NCI-H69 (cell line): ENCODE measurements around the gene PLXDC2.
A peak's percentile ranks its signal among the peaks of the same experiment; 100 is the strongest.
"Not testable (repeated sequence)": the region's sequence is repeated elsewhere in the genome, so short reads cannot be mapped to it uniquely, and the experiment has no call there.

Experiments
- DNase-seq: peaks from one replicate; lab custom pipeline; 2025; lab: John Stamatoyannopoulos, UW

The PLXDC2 gene

GRCh38 chr10:19816411-19817230, at the start of gene PLXDC2:
PLXDC2 (plus strand) TSS chr10:19816432.
- DNase-seq: peak; percentile 45

DNA sequence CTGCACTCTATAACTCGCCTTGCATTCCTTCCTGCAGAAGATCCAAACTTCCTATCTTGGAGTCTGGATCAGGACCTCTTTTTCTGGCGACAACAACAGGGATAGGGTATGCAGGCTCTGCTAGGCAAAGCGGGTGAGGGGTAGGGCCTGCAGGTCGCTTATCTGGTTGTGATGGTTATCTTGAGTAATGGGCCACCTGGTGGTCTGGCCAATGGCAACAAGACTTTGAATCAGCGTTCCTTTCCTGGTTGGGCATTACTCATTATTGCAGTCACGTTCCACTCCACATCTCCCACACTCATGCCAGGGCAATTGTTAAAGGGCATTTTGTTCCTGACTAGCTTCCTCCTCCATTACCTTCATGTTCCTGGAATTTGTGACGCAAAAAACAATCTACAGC, 48.4 kb upstream of the PLXDC2 start:
- DNase-seq: no peak

- not testable (repeated sequence) for DNase-seq
These were observed 46.4 kb upstream of the PLXDC2 start for GRCh38 chr10:19769826-19770225.

- no peak for DNase-seq
These were observed 43.3 kb upstream of the PLXDC2 start for GRCh38 chr10:19772972-19773371.

- DNase-seq: no peak
These were observed 40.9 kb upstream of the PLXDC2 start for GRCh38 chr10:19775296-19775695.

DNA sequence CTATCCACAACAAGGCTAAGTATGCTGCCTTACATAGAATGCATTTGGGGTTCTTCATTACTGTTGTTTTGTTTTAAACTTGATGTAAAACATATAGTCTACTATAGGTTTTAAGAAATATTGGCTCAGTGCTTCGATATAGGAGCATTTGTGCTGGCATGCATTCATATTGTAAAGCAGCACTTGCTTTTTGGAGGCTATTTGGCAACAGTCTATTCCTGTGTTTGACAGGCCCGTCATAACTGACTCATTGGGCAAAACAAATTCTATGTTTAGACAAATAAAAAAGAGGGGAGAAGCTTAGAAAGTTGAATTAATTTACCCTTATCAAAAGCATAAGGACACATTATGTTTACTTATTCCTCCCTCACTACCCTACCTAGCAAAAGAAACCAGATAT, 38.4 kb upstream of the PLXDC2 start:
- DNase-seq: no peak

DNA sequence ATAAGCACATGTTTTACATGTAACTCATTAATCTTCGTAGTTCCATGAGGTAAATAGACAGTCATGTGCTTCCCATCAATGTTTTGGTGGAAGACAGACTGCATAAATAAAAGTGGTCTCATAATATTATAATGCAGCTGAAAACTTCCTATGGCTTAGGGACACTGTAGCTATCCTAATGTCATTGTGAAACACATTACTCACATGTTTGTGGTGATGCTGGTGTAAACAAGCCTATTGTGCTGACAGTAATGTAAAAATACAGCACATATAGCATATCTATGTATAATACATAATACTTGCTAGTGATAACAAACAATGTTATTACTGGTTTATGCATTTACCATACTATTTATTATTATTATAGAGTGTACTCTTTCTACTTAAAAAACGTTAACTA, 37.2 kb upstream of the PLXDC2 start:
- no peak for DNase-seq

DNA sequence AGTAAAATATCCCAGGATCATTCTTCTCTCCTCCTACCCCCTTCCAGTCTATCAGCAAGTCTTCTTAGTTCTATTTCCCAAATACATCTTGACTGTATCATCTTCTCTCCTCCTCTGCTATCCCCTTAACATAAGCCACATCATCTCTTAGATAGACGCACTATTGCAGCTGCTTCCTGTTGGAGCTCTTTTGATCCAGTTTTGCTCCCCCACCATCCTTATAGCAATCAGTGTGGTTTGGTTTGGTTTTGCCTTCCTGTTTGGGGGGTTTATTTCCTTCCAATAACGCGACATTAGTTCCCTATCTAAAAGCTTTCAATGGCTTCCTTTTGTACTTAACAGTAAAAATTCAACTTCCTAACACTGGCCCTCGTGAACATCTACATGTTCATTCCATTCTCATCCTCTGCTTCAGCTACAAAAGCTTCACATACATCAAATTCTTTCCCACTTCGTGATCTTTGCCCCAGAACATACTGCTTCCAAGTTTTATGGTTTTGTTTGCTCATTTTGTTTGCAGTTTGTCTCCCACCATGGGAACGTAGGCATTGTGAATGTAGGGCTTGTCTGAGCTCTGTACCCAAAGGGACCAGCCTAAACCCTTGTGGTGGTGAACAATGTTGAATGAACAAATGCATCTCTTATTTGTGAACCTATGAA, 33.7 kb upstream of the PLXDC2 start:
- no peak for DNase-seq

DNA sequence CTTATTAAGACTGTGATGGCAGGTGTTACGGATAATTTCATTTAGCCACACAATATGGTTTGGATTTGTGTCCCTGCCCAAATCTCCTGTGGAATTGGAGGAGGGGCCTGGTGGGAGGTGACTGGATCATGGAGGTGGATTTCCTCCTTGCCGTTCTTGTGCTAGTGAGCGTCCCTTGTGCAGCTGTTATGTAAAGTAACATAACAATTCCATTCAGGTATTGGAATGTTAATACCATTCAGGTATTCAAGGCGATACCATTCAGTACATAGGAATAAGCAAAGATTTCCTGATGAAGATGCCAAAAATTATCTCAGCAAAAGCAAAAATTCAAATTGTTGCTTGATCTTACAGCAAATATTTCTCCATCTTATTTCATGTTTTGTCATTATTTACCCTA, 32.5 kb upstream of the PLXDC2 start:
- no peak for DNase-seq

GRCh38 chr10:19785366-19785765, 30.9 kb upstream of the PLXDC2 start:
- no peak for DNase-seq

- DNase-seq: peak; percentile 33
These were observed 28.1 kb upstream of the PLXDC2 start for GRCh38 chr10:19788075-19788686.

- no peak for DNase-seq
These were observed 27.3 kb upstream of the PLXDC2 start for GRCh38 chr10:19788902-19789301.

DNA sequence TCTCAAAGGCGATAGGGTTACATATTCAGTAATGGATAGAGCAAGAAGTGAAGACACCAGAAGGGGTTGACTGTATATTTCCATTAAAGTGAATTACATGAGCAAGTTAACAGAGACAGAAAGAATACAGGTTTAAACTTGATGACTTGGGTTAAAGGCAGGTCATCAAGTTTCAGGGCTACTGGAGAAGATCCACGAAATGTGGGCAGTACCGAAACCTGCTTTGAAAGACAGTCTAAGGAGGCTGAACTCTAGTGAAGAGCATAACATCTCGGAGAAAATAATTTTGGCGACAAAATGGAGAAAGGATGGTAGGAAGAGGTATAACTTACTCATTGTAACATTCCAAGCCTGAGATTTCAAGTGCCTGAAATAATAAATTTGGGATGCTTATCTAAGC, 26.6 kb upstream of the PLXDC2 start:
- no peak for DNase-seq

- no peak for DNase-seq
These were observed 25.2 kb upstream of the PLXDC2 start for GRCh38 chr10:19791032-19791431.

DNA sequence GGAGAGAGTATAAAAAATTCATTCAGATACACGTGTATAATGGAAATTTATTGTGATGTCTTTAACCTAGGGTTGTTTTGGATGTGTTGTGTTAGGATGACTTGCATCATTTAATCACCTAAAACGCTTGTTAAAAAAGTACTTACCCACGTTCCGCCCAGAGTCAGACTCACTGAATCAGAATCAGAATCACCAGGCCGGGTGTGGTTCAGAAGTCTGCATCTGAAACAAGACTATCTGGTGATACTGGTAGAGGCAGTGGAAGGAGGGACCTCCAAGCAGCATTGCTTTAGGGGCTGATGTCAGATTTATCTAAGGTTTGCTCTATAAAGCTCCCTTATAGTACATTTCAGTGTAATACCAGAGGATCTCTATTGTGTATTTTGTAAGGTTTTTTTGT, 20.5 kb upstream of the PLXDC2 start:
- no peak for DNase-seq

DNA sequence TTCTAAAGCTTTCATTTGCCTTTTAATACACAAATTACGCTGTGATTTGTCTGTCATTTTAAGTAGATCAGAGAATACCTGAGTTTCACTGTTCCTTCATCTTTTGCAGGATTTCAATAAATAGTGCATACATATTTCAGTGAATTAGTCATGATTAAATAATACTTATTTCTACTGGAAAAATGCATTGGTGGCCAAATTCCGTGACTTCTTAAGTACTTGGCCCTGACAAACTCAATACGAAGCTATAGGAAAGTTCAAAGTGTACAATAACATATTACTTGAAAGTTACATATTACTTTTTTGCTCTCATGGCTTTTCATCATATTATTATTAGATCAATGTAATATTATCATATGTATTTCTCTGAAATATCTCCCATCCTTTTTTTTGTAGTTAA, 16.1 kb upstream of the PLXDC2 start:
- no peak for DNase-seq

- DNase-seq: no peak
These were observed 14.9 kb upstream of the PLXDC2 start for GRCh38 chr10:19801369-19801768.

DNA sequence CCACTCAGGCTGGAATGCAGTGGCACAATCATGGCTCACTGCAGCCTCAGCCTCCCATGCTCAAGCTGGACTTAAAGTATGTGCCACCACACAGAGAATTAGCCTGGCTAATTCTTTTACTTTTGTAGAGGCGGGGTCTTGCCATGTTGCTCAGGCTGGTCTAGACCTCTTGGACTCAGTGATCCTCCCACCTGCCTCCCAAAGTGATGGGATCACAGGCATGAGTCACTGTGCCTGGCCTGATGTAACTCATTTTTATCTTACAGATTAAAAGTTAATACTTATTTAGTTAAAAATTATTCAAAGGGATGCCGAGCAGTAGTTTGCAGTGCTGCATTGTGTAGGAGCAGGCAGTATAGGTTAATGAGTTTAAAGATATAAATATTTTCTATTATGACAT, 12.6 kb upstream of the PLXDC2 start:
- DNase-seq: no peak

DNA sequence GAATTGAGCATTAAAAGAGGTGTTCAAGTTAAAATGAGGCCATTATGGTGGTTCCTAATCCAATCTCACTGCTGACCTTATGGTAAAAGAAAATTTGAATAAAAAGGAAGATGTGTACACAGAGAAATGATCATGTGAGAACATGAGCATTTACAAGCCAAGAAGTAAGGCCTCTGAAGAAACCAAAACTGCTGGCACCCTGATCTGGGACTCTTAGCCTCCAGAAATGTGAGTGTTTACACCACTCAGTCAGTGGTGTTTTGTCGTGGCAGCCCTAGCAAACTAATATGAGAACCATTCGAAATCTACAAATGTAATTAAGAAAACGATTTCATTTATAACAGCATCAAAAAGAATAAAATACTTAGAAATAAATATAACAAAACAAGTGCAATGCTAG, 6.8 kb upstream of the PLXDC2 start:
- DNase-seq: no peak

GRCh38 chr10:19811540-19811939, 4.7 kb upstream of the PLXDC2 start:
- peak; percentile 14 for DNase-seq

- no peak for DNase-seq
These were observed 3.3 kb upstream of the PLXDC2 start for GRCh38 chr10:19812976-19813375.

GRCh38 chr10:19815036-19815730, 1.0 kb upstream of the PLXDC2 start:
- DNase-seq: peak; percentile 8
